HL-60 (cell line): ENCODE measurements around the gene IL10RA.

Source experiments
- CTCF ChIP-seq: IDR thresholded peaks from one replicate; pipeline ENCODE4 v1.5.1; 2011; ENCODE audit warnings: low read length, control low read depth, inconsistent platforms; ENCODE audit not compliant: insufficient read depth
- POLR2AphosphoS5 ChIP-seq: IDR thresholded peaks from 2 replicates; pipeline ENCODE4 v1.6.1; 2012; ENCODE audit warnings: low read depth
- REST ChIP-seq: IDR thresholded peaks from 2 replicates; pipeline ENCODE4 v1.6.1; 2012; ENCODE audit warnings: low read depth; ENCODE audit not compliant: insufficient replicate concordance
- SPI1 ChIP-seq: IDR thresholded peaks from 2 replicates; pipeline ENCODE4 v1.6.1; 2012; ENCODE audit warnings: low read depth, mild to moderate bottlenecking, borderline replicate concordance

GRCh38 chr11:117986981-117987574 lies 884 bp downstream of the IL10RA start:
- no peak for TF ChIP-seq CTCF
- no peak for TF ChIP-seq REST
- no peak for TF ChIP-seq SPI1
- no peak for TF ChIP-seq POLR2AphosphoS5
